ELF-1 (cell line): ENCODE measurements around the gene ZBTB45.
"Not testable (repeated sequence)": the region's sequence is repeated elsewhere in the genome, so short reads cannot be mapped to it uniquely, and the experiment has no call there.

Experiments
- DNase-seq: peaks from one replicate; pipeline ENCODE4 v3.0.0-alpha.2; 2016; ENCODE audit warnings: low read depth, low spot score

Gene ZBTB45

GRCh38 chr19:58474997-58475713, 44.5 kb downstream of the ZBTB45 start:
- DNase-seq, result no peak

GRCh38 chr19:58474291-58474996, 45.2 kb downstream of the ZBTB45 start:
- no peak for DNase-seq

GRCh38 chr19:58473775-58474174, 45.8 kb downstream of the ZBTB45 start:
- no peak for DNase-seq

GRCh38 chr19:58471736-58472135, 47.9 kb downstream of the ZBTB45 start:
- DNase-seq, result no peak

GRCh38 chr19:58470837-58471543, 48.6 kb downstream of the ZBTB45 start:
- DNase-seq, result not testable (repeated sequence)

- DNase-seq, result no peak
These were observed 50.2 kb downstream of the ZBTB45 start for GRCh38 chr19:58469241-58470013.

GRCh38 chr19:58468216-58468839, 51.3 kb downstream of the ZBTB45 start:
- peak; percentile 21 for DNase-seq

- DNase-seq, result peak; percentile 98
These were observed 52.6 kb downstream of the ZBTB45 start, which contains the start of gene ZNF324 for GRCh38 chr19:58466760-58467589. TSS of gene ZNF324 (plus strand) at chr19:58467080. CDS start at chr19:58469186, 2,106 bp downstream.

- DNase-seq, result no peak
These were observed 53.4 kb downstream of the ZBTB45 start for GRCh38 chr19:58466089-58466759.
